Nephron progenitor cell (in vitro differentiated cells): ENCODE measurements around the gene DDAH1.
A peak's percentile ranks its signal among the peaks of the same experiment; 100 is the strongest.
"Not testable (repeated sequence)": the region's sequence is repeated elsewhere in the genome, so short reads cannot be mapped to it uniquely, and the experiment has no call there.

Source experiments
- DNase-seq: peaks from one replicate; pipeline ENCODE4 v3.0.0; 2021
- H3K27ac Mint-ChIP-seq: 2 replicates; pipeline ENCODE4 v1.8.0; 2021; ENCODE audit warnings: mild to moderate bottlenecking, moderate library complexity, mixed read lengths
- H3K27me3 Mint-ChIP-seq: 2 replicates; pipeline ENCODE4 v1.8.0; 2021; ENCODE audit warnings: mild to moderate bottlenecking, low read depth, mixed read lengths; ENCODE audit not compliant: poor library complexity
- H3K36me3 Mint-ChIP-seq: 2 replicates; pipeline ENCODE4 v1.8.0; 2021; ENCODE audit warnings: low read depth, mixed read lengths
- H3K4me1 Mint-ChIP-seq: 2 replicates; pipeline ENCODE4 v1.8.0; 2021; ENCODE audit warnings: mixed read lengths
- H3K4me3 Mint-ChIP-seq: 2 replicates; pipeline ENCODE4 v1.8.0; 2021; ENCODE audit warnings: mild to moderate bottlenecking, moderate library complexity, mixed read lengths
- H3K9me3 Mint-ChIP-seq: 2 replicates; pipeline ENCODE4 v1.8.0; 2021; ENCODE audit warnings: mild to moderate bottlenecking, moderate library complexity, mixed read lengths
- TF ChIP-seq, protein P1 (sequence below): fragments of 200-600 bp; sonication (generic); IDR thresholded peaks from 2 replicates; pipeline ENCODE4 v1.5.0; 2021; ENCODE audit warnings: antibody characterized with exemption

The DDAH1 gene

GRCh38 chr1:85347908-85348307 lies 117.1 kb downstream of the DDAH1 start:
- no peak for DNase-seq
- TF ChIP-seq, protein P1, sequence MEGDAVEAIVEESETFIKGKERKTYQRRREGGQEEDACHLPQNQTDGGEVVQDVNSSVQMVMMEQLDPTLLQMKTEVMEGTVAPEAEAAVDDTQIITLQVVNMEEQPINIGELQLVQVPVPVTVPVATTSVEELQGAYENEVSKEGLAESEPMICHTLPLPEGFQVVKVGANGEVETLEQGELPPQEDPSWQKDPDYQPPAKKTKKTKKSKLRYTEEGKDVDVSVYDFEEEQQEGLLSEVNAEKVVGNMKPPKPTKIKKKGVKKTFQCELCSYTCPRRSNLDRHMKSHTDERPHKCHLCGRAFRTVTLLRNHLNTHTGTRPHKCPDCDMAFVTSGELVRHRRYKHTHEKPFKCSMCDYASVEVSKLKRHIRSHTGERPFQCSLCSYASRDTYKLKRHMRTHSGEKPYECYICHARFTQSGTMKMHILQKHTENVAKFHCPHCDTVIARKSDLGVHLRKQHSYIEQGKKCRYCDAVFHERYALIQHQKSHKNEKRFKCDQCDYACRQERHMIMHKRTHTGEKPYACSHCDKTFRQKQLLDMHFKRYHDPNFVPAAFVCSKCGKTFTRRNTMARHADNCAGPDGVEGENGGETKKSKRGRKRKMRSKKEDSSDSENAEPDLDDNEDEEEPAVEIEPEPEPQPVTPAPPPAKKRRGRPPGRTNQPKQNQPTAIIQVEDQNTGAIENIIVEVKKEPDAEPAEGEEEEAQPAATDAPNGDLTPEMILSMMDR: no peak
- no peaks in the 10 kb centered on the region for H3K27me3 Mint-ChIP-seq
- no peak overlapping the region for H3K4me3 Mint-ChIP-seq
- no peaks in the 10 kb centered on the region for H3K9me3 Mint-ChIP-seq
- no peaks in the 10 kb centered on the region for H3K4me1 Mint-ChIP-seq
- H3K36me3 Mint-ChIP-seq: peaks cover 21% of the 10 kb centered on the region
- no peak overlapping the region for H3K27ac Mint-ChIP-seq

- H3K9me3 Mint-ChIP-seq, H3K4me3 Mint-ChIP-seq, H3K27ac Mint-ChIP-seq, H3K27me3 Mint-ChIP-seq, DNase-seq, H3K4me1 Mint-ChIP-seq: not testable (repeated sequence)
- H3K36me3 Mint-ChIP-seq: peaks cover 21% of the 10 kb centered on the region
Observed at GRCh38 chr1:85347275-85347674, 117.7 kb downstream of the DDAH1 start.

DNA sequence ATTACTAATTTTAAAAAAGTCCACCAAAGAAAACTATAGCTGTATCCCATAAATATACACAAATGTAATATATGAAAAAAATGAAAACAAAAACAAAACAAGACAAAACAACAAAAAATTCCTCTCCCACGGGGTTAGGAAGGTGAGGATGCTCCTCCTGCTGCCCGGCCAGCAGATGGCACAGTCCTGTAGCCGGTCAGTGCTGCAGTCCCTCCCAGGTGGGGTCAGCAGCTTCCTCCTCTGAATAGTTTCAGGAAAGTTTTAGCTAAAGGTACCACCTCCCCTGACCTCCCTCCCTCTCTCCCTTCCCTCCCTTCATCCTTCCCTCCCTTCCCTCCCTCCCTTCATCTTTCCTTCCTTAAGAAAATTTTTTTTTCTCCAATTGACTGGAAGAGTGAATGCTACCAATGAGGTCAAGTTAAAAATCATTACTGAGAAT lies 120.7 kb downstream of the DDAH1 start:
- DNase-seq: peak; percentile 18
- H3K4me1 Mint-ChIP-seq: no peaks in the 10 kb centered on the region
- peaks cover 13% of the 10 kb centered on the region for H3K36me3 Mint-ChIP-seq
- TF ChIP-seq, protein P1: peak; percentile 27
- no peak overlapping the region for H3K4me3 Mint-ChIP-seq
- H3K27me3 Mint-ChIP-seq: no peaks in the 10 kb centered on the region
- no peak overlapping the region for H3K27ac Mint-ChIP-seq
- H3K9me3 Mint-ChIP-seq: no peaks in the 10 kb centered on the region

DNA sequence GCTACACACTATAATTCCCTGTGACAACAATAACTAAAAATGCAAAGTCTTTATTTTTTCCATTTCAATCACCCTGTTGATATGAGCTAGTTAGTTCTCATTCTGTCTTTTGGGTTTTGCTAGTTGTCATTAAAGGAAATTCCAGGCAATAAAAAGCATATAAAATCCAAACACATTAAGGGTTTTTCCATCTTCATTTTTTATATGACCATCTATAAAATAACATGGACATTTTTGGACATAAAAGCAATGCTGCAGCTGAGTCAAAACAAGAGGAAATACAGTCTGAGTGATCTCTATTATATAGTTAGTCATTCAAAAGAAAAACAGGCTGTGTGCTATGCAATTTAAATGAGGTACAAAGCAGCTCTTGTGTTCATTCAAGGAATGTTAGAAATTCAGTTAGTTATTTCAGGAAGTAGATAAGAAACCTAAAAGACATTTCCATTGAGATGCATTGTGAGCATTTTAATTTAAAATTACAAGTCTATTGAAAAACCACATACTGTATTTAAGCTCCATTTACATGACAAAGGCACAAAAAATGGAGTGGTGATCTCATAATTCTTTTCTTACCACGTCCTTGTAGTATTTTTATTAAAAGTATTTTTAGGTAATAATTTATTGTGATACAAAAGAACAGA lies 121.2 kb downstream of the DDAH1 start:
- Mint-ChIP-seq H3K27ac (no peak overlapping the region), H3K4me3 (no peak overlapping the region), H3K4me1 (no peaks in the 10 kb centered on the region), H3K36me3 (peaks cover 13% of the 10 kb centered on the region), H3K27me3 (no peaks in the 10 kb centered on the region), H3K9me3 (no peaks in the 10 kb centered on the region)
- TF ChIP-seq, protein P1: no peak
- DNase-seq: no peak

GRCh38 chr1:85343213-85343611 lies 121.7 kb downstream of the DDAH1 start:
- no peaks in the 10 kb centered on the region for H3K9me3 Mint-ChIP-seq

DNA sequence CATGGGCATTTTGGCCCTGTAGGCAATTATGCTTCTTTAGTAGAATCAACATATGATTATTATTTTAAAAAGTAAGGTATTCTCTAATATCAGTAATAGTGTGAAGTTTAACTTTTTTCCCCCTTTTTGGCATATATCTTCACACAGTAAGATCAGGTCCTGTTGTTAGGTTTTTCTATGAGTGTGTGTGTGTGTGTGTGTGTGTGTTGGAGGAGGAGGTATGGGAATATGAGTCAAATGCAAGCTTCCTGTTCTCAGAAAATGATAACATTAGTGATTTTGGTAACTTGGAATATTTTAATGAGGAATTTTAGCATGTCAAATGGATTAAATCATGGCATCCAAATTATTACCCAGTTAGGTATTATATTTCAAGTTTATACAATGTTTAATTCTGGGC lies 122.8 kb downstream of the DDAH1 start:
- no peak for DNase-seq
- no peaks in the 10 kb centered on the region for H3K27me3 Mint-ChIP-seq
- H3K9me3 Mint-ChIP-seq: no peaks in the 10 kb centered on the region
- TF ChIP-seq, protein P1: no peak
- no peak overlapping the region for H3K27ac Mint-ChIP-seq
- no peaks in the 10 kb centered on the region for H3K4me1 Mint-ChIP-seq
- no peak overlapping the region for H3K4me3 Mint-ChIP-seq
- no peaks in the 10 kb centered on the region for H3K36me3 Mint-ChIP-seq

More at GRCh38 chr1:85343213-85343611, 121.7 kb downstream of the DDAH1 start:
- TF ChIP-seq, protein P1: no peak
- H3K36me3 Mint-ChIP-seq: peaks cover 10% of the 10 kb centered on the region
- H3K27me3 Mint-ChIP-seq: no peaks in the 10 kb centered on the region
- H3K4me1 Mint-ChIP-seq: no peaks in the 10 kb centered on the region
- no peak overlapping the region for H3K4me3 Mint-ChIP-seq
- H3K27ac Mint-ChIP-seq: no peak overlapping the region
- DNase-seq: no peak
